Stimulated activated CD4-positive, alpha-beta T cell treated with anti-CD3 and anti-CD28 coated beads, Interleukin-4, amount 100 ng/mL, for 4 hours (primary cell): ENCODE results near the gene BMP10.

Experiments
- DNase-seq, 2 experiments: peaks; one replicate each; pipeline ENCODE4 v3.0.0-alpha.2; 2020

BMP10 gene

DNA sequence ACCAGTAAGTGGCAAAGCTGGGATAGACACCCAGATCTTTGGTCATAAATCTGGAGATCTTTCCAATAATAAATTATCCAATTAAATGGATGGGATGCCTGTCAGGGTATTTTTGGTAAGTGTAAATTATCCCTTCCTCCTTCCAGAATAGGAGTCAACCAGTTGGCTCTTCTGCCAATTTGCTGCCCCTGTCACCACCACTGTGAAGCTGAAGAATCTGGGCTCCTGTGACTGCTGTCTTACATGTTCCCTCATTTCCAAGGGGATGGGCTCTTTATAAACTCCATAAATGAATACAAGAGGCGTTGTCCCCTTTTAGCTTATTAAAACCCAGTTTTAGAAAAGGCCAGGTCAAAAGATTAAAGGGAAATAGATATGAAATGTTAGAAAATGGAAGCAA is 17.8 kb upstream of the BMP10 start:
- DNase-seq, result no peak

DNA sequence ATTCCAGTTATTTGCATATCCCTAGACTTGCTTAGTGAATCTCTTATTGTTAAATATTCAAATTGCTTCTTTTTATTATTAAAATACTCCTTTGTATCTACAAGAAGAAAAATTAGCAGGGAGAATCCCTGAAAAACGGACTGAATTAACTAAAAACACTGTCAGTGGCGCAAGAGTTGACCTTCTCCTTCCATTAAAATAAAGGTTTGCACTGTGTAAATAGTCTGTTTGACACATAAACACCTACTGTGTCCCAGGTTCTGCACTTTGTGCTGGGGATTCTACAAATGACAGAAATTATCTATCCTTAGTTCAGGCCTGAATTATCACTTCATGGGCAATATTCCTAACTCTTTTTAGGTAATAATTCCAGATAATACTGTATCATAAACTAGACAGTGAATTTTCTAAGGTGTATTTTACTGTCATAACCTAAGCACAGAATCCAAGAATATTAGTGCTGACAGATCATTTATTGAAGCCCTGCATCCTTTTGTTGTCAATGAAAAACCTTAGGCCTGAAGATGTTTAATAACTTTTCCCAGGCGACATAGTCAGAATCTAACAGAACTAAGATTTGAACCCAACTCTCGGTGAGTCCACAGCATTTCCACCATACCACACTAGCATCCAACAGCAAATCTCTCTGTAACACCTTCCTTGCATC is 17.0 kb upstream of the BMP10 start:
- no peak for DNase-seq

DNA sequence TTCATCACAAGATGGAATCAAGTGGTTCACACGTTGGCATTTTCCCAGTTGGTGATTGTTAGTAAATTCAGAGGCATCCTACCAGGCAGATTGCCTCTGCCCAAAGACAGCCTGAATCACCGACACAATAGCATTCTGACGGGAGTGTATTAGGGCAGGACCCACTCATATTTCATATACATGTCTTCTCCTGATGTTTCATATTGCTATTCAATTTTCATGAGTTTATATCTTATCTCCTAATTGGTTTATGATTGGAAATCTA is 14.5 kb upstream of the BMP10 start:
- no peak for DNase-seq

DNA sequence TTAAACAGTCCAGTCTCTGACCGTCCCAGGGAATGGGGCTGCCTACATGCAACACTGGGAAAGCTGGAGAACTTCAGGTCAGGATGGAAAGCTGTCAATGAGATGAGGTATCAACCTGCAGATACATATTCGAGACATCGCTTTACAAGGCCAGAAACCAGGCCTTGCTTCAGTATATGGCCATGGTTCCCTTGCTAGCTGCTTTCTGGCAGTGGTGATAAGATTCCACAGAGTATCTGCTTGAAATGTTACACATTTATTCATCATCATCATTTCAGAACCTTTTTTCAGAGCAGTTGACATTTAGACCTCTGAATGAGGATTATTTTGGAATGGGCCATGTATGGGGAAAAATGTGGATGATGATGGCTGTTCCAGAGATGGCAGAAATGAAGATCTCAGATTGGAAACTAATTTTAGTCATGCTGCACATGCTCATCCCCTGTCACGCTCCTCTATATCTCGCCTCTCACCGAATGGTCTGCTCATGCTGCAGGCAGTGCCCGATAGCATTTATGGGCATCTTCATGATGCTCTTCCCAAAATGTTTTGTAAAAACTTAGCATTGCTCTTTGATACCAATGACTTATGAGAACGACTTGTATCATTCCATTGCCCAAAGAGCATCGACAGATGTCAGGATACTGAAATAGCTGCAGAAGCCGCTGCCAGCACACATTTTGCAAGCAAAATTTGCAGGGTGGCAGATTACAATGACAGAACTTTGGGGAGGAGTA is 14.0 kb upstream of the BMP10 start:
- no peak for DNase-seq

DNA sequence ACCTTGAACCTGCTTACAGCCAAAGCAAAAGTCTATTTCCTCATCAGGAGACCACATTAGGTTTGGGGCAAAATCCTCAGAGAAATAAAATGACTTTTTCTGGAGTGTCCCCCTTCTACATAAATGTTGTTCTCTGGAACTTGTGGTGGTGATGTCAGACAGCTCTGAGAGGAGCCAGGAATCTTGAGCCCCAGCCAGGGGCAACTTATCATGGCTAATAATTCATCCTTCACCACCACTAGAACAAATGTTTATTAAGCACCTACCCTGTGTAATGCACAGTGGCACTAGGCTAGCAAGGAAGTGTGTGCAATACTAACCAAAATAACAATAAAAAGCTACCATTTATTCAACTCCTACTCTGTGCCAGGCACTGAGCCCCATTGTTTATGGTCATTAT is 9.0 kb upstream of the BMP10 start:
- DNase-seq, result no peak

DNA sequence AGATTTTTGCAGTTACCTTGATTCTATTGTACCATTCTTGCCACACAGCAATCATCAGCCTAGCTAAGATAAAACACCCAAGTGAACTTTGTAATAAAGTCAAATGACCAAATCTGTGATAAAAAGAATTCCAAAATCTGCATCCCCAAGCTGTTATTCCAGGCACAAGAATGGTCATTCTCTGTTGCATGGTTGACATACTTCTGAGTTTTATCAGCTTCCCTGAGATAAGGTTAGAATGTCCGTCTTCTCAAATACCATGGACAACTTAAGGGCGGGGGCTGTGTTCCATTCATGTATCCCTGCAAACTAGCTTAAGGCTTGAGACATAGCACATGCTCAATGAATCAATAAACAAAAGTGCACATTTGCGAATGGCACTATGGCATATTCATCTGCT is 8.1 kb upstream of the BMP10 start:
- no peak for DNase-seq

GRCh38 chr2:68878753-68879152 is 7.6 kb upstream of the BMP10 start:
- DNase-seq, result no peak

- DNase-seq, result no peak
These were observed 7.0 kb upstream of the BMP10 start for GRCh38 chr2:68878071-68878711.

DNA sequence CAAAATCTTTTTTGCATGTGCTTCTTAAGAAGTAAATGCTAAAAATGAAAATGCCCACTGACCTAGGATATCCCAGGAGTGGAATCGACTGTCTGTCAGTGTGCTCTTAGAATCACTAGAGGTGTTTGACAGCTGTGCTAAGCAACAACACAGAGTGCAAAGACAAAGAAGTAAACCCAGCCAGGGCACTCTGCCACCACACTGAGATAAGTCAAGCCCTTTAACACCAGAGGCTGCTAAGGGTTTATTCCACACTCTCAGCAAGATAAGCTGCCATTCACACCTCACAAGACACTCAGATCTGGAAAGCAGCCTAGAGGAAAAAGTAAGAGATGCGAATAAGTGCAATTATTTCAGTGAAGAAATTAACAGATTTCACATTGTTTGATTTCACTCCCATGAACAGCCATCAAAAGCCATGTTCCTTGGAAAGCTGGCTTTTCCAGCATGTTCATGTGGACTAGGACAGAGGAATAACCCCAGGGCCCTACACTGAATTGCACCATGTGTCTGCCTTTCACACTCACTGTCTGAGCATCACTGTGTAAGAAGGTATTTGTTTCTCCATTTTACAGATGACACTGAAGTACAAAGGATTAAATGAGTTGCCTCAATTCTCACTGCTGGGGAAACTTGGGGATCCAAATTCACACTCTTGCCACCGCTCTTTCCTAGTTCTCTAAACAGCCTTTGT is 6.0 kb upstream of the BMP10 start:
- DNase-seq, result no peak

GRCh38 chr2:68870215-68870614 is 982 bp downstream of the BMP10 start:
- DNase-seq, result no peak

DNA sequence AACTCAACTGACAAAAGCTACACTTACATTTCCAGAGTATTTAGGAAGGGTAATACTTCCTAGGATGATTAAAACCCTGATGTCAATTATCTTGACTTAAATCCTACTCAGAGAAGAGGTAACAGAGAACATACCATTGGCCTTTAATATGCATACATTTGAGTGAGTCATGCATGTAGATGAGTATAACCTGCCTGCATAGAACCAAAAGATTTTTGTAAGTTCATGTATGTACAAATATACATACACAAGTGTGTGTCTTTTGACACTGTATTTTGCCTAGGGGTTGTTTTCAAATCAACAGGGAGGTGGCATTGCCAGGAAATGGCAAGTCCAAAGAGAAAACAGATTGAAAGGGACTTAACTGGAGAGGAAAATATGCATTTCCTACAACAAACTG is 6.1 kb downstream of the BMP10 start:
- no peak for DNase-seq

- no peak for DNase-seq
These were observed 7.2 kb downstream of the BMP10 start for GRCh38 chr2:68863996-68864395.

DNA sequence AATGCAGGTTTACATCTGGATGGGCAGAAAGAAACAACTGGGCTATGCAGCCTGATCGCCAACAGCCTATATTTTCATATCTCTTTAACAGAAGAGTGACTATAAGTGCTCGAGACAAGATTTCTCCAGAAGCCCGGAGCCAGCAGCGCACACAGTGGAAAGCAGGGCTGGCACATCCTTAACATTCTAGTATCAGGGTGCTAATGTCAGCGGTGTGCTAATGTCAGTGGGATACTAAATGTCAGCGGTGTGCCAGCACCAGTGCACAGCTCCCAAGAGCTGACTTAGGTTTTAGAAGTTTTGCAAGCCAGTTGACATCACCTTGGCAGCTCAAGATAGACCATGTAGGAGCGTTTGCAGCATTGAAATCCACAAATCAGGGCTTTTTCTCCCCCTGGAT is 8.3 kb downstream of the BMP10 start:
- DNase-seq, result no peak

DNA sequence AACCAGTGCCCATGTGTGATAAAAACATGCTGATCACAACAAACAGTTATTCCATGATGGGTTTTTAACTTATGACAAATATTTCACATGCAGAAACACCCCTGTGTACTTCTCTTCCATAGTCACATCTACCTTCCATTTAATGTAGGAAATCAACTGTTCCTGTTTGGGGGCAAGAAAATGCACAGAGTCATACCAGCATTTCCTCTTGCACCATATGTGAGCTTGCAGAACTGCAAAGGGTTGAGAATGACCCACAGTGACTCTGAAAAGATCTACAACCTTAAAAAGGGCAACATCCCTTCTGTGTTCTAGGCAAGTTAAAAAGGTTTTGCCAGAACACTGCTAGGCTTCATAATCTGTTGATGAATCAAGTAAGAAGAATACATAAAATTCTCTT is 9.9 kb downstream of the BMP10 start:
- DNase-seq, result no peak

GRCh38 chr2:68860111-68860510 is 11.1 kb downstream of the BMP10 start:
- no peak for DNase-seq

DNA sequence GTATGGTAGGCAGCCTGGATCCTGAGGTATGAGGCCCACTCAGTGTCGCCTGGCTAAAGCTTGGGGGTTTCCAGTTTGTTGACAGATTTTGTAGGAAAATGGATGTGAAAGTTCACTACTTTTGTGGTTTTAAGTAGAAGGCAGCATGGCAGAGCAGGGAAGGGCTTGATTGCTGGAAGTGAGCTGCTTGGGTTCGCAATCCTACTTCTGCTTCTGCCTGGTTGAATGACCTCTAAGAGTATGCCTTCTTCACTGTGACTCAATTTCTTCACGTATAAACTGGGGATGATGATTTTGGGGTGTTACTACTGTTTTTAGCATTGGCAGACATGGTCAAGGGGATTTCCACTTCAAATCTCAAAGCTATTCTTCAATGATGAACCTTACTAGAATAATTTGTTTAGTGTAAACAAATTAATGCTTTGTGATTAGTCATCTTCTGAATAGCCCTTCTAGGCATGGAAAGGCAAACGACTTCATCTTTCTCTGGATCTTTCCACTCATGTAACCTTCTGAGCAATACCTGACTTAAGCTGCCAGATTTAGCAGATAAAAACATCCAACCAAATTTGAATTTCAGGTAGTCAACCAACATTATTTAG is 13.2 kb downstream of the BMP10 start:
- DNase-seq, result no peak

DNA sequence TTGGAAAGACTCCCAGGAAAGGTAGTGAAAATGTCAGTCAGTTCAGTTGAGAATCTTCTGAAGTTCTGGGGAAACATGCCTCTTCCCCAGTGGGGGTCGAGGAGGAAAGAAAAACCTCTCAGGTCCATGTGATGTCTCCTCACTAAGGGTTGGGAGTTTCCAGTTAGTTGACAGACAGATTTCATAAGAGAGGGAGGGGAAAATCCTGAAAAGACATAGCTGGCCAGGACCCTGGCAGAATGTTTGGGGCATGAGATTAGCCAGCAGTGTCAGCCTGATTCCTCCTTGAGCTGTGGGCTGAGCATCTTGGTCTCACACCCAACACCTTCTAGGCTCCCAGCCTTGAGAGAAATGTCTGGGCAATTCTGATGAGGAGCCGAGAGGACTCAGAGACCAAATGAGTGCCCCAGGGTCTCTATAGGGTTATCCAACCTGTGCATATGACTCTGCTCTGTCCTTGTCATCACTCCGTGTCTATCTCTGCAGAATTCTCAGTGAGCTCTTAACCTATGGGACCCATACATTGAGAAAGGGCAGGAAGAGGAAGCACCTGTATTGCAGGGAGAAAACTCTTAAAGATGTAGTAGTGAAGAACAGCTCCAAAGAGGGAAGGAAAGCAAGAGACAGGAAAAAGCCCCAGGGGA is 13.9 kb downstream of the BMP10 start:
- no peak for DNase-seq

DNA sequence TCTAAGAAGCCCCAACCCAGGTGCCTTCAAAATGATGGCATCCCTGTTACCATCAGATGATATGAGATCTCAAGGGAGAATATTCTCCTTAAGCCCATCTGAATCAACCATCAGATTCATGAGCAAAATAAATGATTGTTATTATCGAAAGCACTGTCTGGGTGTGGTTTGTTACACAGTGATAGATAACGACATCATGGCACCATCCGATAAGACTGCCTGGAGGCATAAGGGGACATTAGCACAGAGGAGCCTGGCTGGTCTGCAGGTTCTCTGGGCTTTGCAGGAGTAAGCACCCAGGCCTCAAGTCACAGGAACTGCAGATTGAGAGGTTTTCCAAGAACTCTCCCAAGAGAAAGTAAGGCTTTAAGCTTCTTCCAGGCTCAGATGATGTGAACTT is 15.6 kb downstream of the BMP10 start:
- no peak for DNase-seq

- DNase-seq, result no peak
These were observed 16.7 kb downstream of the BMP10 start for GRCh38 chr2:68854476-68854875.

- no peak for DNase-seq
These were observed 17.3 kb downstream of the BMP10 start for GRCh38 chr2:68853915-68854314.

DNA sequence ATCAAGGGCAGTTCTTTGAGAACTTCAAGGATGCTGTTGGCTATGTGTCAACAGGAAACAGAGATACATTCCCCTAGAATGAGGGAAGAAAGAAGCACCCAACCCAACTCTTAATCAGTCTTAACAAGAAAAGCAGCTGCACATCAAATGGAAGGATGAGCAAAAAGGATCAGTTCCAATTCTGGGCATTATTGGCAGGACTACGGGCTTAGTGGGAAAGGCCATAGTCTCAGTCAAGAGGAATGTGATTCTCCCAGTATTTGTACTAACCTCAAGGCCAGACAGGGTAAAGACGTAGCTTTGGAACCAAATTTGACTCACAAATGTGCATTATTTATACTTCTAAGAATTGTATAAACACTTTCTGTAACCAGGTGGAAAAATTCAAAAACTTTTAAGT is 18.2 kb downstream of the BMP10 start:
- DNase-seq, result no peak

DNA sequence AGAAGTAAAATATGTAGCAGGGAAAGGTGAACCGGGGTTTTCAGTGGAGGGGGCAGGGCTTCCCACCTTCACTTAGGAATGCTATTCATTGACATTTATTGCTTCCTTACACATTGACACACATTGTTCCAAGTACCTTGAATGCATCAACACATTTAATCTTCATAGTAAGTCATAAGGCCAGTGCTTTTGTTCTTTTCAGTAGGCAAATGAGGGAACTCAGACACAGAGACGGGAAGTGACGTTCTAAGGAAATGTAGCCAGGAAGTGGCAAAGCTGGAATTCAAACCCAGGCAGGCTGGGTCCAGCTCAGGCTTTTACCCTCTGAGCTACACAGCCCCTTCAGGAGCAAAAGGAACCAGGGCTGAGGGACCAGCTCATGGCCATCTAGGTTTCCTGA is 20.7 kb downstream of the BMP10 start:
- DNase-seq, result no peak

DNA sequence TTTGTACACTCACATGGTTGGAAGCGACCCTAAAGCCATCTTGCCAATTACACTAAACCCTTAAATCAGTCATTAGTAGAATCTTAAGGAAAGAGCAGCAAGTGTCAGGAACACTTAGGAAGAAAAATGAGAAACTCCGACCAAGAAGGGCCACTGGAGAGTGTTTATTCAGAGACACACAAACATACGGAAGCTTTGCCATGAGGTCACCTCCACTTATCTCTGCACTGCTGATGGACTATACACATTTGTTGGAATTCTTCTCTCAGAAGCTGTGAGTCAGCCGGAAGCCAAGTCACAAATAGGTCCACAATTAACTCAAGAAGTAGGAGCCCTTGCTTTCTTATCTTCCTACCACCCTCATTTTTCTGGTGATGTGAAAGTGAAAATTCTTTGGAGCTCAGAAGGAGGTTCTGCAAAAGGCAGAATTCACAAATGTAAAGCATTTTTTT is 21.6 kb downstream of the BMP10 start:
- no peak for DNase-seq
